GM12891 (cell line): ENCODE results near the gene MED4.

Experiments
- POLR2A ChIP-seq: IDR thresholded peaks from 2 replicates; pipeline ENCODE4 v1.6.1; 2011; ENCODE audit warnings: low read depth, low read length, control low read depth
- POLR2AphosphoS5 ChIP-seq: IDR thresholded peaks from 2 replicates; pipeline ENCODE4 v1.6.1; 2011; ENCODE audit warnings: low read depth, low read length, control low read depth
- TAF1 ChIP-seq: IDR thresholded peaks from 2 replicates; pipeline ENCODE4 v1.6.1; 2011; ENCODE audit warnings: low read depth, low read length, control low read depth

- TF ChIP-seq POLR2A, result no peak
- no peak for TF ChIP-seq POLR2AphosphoS5
- no peak for TF ChIP-seq TAF1
These were observed 26.0 kb downstream of the MED4 start for GRCh38 chr13:48068952-48069351.
